Stimulated activated CD4-positive, alpha-beta T cell treated with anti-CD3 and anti-CD28 coated beads, Interleukin-1b, Interleukin-23, amount 100 ng/mL, for 1 hour (primary cell): Measurements from ENCODE around the gene ASB4.
A peak's percentile ranks its signal among the peaks of the same experiment; 100 is the strongest.
"Not testable (repeated sequence)": the region's sequence is repeated elsewhere in the genome, so short reads cannot be mapped to it uniquely, and the experiment has no call there.

Source experiments
- DNase-seq, 2 donors: peaks; one replicate each; pipeline ENCODE4 v3.0.0-alpha.2; 2020; ENCODE audit warnings: low read depth in 2 of 2

ASB4 gene

GRCh38 chr7:95479992-95480624, 5.6 kb upstream of the ASB4 start:
- no peak for DNase-seq

DNA sequence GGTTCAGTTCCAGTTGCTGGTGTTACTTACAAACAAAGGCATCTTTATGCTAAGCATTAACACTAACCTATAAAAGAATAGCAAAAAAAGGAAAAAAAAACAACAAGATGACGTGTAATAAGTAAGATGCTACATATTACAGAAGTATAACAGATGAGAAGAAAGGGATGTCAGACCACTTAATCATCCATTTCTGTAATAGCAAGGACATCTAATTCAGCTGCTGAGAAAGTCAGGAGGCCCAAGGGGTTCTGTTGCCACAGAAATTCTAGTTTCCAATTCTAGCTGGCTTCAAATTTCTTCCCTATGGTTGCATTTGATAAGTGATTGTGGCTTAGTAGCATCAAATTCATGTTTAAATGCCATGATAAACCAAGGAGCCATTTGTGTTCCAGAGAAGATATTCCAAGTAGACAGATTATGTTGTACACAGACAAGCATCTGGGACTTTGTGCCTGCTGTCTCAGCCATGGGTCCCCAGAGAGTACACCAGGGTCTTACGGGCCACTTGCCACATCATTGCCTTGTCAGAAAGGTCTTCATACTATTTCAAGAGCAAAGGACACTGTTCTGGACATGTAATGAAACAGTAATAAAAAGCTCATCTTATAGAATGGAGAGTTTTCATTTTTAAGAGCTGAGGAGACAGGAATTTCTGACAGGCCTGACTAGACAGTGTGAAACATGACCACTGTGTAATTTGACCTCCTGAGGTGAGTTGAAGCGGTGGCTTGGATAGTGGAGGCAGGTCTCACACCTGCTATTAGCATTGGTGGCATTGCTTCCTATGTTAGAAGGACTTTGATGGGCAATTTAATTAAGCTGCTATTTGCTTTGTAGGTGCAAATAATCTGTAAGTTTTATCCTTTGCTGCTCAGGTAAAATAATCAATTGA, 4.2 kb upstream of the ASB4 start:
- no peak for DNase-seq

DNA sequence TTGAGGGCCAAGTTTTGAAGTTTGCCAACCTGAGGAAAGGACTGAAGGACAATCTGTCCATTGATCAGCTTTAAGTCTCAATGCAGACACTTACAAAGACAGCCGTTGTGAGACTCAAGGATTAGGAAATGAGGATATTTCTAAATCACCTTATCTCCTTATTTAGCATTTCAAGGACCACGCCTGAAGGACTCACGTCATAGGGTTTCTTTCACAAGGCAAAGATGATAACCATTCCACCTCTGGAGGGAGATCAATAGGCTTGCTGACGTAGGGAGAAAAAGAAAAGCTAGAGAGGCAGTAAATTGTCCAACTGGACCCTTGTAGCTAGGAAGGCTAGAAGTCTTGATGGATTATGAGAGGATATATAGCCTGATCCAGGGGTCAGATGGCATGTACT, 3.3 kb upstream of the ASB4 start:
- DNase-seq = no peak

- no peak for DNase-seq
These were observed 4.6 kb downstream of the ASB4 start for GRCh38 chr7:95490231-95490762.

DNA sequence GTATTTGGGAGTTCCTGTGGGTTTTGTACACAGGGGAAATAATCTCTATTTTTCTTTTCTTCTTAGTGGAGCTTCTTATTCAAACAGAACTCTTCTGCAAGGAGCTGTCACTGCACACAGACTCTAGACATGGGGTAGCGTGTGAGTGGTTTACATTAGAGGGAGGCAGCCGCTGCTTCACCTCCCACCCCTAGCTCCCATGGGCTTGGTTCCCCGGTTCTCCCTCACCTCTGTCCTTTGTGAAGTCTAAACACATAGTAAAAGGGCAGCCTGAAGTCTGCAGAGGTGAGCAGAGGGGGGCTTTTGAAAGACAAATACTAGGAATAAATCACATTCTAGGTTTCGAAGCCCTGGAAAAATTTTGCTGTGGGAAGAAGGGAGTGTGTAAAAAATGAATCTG, 5.5 kb downstream of the ASB4 start:
- DNase-seq = no peak

GRCh38 chr7:95491634-95492314, 6.0 kb downstream of the ASB4 start:
- no peak for DNase-seq

DNA sequence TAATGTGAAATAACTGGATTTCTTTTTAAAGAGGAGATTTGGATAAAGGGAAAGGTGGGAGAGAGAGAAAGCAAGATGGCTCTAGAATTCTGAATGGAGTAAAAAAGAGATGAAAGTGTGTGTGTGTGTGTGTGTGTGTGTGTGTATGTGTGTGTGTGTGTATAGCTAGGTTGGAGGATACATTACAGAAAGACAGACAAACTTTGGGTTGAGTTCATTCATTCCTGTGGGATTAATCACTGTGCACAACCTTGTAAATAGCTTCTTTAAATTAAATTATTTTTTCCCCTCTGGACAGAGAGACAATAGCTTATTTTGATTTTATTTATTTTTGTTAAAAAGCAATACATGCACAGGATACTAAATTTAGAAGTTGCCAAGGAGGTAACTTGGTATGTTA, 7.5 kb downstream of the ASB4 start:
- no peak for DNase-seq

DNA sequence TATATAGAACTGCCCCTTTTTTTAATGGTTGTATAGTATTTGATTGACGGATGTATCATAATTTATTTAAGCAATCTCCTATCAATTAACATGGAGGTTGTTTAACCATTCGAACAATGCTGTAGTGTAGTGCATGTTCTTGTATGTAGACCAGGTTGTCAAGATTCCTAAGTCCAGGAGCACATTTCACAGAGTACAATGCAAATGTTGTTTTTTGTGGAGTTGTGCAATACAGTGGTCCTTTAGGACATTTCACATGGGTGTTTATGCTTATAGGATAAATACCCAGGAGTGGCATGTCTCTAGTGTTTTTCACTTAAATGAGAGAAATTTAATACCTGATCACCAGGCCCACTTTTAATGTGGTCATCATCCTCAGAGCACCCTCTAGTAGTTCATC, 8.1 kb downstream of the ASB4 start:
- no peak for DNase-seq

GRCh38 chr7:95501261-95501832, 15.6 kb downstream of the ASB4 start:
- DNase-seq = no peak

- DNase-seq = no peak
These were observed 16.7 kb downstream of the ASB4 start for GRCh38 chr7:95502403-95502802.

DNA sequence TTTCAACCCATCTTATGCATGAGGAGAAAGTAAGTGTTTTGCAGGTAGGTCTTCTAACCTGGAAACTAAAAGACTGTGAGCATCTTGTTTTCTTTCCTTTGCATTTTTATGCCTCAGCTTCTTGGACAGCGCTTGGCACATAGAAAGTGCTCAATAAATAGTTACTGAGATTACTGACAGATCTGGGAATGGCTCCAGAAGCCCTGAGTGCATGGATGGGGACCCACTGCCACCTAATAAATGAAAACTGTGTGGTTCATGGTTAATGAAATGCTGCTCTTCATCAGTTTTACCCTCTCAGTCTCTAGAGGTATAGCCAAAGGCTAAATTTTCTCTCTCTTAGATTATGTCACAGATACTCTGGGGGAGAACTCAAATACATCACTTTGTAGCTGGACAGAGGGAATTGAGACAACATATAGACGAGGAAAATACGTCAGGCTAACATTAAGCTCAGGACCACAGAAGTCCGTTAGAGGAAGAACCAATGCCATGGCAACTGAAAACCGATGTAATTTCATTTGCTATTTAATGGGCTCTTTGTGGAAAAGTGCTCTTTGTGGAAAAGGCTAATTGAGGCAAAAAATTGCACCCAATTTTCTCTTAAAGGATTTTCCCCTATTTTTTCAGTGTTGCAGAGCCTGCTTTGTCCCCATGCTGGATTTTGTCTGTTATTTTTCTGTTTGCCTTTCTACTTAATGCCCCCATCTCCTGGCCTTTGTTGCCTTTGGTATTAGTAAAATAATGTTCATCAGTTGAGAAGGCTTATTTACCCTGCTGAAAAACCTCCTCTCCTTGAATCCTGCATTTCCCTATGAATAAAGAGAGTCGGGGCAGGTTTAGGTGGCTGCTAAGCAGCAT, 17.8 kb downstream of the ASB4 start:
- DNase-seq = no peak

DNA sequence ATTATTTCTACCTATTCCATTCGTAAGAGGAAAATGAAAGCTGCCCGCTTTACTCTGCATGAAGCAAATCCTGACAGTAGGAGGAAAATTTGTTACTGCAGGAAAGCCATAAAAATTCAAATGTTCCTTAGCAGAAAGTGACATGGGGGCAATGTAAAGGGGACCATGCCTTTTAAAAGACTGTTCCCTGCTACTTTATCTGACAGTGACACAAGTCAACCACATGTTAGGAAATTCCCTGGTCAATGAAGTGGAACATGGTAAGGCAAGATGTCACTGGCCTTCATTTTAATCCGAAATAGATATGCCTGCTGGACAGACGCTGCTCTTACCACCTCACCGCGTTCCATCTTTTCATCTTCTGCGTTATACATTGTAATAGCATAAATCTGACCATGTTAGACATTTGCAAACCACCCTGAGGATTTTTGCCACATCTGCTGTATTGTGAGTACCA, 18.4 kb downstream of the ASB4 start:
- DNase-seq = not testable (repeated sequence)

DNA sequence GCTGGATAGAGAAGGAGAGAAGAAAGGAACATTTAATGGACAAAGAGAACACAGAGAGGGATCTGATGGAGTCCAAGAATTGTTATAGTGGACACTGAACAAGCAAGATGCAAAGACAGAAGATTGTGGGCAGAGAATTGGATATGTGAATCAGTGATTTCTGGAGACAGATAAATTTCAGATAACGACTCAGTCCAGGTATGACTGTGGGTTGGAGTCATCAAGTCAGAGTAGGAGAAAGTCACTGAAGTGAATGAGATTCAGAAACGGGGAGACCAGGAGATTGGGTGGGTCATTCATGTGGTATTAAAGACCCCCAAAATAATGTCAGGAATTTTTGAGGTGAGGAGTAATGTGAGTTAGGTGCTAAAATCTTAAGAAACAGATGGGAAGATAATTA, 23.0 kb downstream of the ASB4 start:
- DNase-seq = no peak

- DNase-seq = no peak
These were observed 23.5 kb downstream of the ASB4 start for GRCh38 chr7:95509199-95509598.

DNA sequence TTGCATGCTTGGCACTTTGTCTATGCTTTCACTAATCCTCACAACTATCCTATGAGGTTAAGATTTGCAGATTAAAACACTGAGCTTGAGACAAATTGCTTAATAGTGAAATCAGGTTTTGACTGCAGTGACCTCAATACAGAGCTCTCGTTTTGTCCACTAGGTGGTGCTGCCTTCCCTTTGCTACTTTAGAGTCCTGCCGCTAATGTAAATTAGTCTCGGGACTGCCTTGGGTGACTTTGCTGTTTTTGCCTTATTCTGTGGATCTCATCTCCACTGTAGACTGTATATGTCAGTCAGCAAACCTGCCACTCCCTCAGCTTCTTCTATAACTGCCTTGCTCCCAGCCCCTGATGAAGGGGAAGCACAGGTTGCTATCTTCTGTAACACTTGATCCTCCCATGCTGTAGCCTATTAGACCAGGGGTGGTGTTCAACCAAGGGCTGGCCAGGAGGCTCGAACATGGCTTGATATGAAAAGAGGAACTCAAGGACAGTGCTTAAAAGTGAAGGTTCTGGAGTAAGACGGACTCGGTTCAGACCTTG, 26.0 kb downstream of the ASB4 start:
- peak in 1 of 2 donors; percentile 4 for DNase-seq

- DNase-seq = no peak
These were observed 31.7 kb downstream of the ASB4 start for GRCh38 chr7:95517458-95517857.

GRCh38 chr7:95517870-95518269, 32.1 kb downstream of the ASB4 start:
- no peak for DNase-seq

- DNase-seq = no peak
These were observed 34.4 kb downstream of the ASB4 start for GRCh38 chr7:95520136-95520535.

- no peak for DNase-seq
These were observed 39.8 kb downstream of the ASB4 start for GRCh38 chr7:95525503-95525902.

GRCh38 chr7:95526128-95526738, 40.5 kb downstream of the ASB4 start:
- DNase-seq = no peak
